ENCODE measurements around the gene PLEKHG4.
A peak's percentile ranks its signal among the peaks of the same experiment; 100 is the strongest.

Gene PLEKHG4

DNA sequence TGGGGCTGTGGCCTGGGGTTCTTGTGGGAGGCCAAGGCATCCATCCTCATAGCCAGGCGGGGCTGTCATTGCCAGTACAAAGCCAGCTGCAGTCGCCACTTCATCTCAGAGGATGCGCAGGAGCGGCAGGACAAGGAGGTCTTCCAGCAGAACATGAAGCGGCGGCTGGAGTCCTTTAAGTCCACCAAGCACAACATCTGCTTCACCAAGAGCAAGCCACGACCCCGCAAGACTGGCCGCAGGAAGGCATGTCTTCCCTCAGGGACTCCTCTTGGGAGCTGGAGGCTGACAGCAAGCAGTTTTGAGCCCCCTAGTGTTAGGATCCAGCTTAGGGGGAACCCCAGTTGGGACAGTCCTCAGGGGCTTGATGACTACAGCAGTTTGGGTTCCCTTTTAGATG is 15.1 kb upstream of the PLEKHG4 start:
- no peak for DNase-seq

- no peak for DNase-seq
These were observed 14.5 kb upstream of the PLEKHG4 start for GRCh38 chr16:67264866-67265265.

DNA sequence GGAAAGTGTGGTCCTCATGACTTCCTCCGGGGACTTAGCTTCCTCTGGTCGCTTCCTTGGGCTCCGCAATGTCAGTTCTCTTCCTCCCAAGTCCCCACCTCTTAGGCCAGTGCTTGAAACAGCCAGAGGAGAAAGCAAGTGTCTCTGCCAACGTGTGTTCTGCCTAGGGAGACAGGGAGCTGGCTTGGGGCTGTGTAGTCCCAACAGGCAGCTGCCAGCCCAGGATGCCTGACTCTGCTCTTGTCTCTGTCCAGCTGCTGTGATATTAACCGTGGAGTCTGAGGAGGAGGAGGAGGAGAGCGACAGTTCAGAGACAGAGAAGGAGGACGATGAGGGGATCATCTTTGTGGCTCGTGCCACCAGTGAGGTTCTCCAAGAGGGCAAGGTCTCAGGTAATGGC is 13.5 kb upstream of the PLEKHG4 start:
- no peak for DNase-seq

DNA sequence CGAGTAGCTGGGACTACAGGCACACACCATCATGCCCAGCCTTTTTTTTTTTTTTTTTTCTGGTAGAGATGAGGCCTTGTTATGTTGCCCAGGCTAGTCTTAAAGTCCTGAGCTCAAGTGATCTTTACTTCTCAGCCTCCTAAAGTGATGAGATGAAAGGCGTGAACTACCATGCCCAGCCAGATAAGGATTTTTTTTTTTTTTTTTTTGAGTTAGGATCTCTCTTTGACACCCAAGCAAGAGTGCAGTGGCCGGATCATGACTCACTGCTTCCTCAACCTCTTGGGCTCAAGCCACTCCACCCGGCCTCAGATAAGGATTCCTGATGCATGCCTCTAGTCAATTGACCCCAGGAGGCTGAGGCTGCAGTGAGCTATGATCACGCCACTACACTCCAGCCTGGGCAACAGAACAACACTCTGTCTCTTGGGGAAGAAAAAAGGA is 11.2 kb upstream of the PLEKHG4 start:
- DNase-seq, result no peak

GRCh38 chr16:67269766-67270165 is 9.6 kb upstream of the PLEKHG4 start:
- no peak for DNase-seq

GRCh38 chr16:67270931-67271338 is 8.4 kb upstream of the PLEKHG4 start:
- DNase-seq, result no peak

GRCh38 chr16:67271446-67271845 is 7.9 kb upstream of the PLEKHG4 start:
- DNase-seq, result no peak

GRCh38 chr16:67275321-67275720 is 4.0 kb upstream of the PLEKHG4 start:
- DNase-seq, result no peak

DNA sequence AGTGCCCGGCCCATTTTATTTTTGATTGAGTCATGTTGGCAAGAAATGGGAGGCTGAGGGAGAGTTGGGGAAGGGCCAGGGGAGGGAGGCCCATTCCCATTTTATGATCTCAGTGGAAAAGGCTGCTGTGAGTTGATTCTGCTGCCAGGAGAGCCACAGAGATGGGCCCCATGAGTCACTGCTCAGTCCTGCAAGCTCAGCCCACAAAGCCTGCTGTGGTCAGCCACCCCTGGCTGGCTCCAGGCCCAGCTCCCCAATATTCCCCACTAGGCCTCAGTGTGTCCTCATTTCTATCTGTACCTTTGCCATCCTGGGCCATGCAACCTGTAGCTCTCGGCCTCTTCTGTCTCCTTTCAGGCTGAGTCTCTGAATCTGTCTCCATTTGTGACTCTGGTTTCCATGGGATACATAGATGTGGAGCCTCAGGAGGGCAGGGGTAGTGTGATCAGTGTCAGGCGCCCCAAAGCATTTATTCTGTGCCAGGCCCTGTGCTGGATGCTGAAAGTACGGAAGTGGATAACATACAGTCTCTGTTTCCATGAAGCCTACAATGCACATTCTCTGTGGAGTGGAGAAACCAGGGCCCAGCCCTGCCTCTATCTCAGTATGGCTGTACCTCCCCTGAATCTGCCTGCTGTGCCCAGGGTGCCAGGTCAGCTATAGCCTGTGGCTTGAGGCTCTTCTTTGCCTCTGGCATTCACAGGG is 1.9 kb upstream of the PLEKHG4 start:
- DNase-seq, result peak; percentile 52

DNA sequence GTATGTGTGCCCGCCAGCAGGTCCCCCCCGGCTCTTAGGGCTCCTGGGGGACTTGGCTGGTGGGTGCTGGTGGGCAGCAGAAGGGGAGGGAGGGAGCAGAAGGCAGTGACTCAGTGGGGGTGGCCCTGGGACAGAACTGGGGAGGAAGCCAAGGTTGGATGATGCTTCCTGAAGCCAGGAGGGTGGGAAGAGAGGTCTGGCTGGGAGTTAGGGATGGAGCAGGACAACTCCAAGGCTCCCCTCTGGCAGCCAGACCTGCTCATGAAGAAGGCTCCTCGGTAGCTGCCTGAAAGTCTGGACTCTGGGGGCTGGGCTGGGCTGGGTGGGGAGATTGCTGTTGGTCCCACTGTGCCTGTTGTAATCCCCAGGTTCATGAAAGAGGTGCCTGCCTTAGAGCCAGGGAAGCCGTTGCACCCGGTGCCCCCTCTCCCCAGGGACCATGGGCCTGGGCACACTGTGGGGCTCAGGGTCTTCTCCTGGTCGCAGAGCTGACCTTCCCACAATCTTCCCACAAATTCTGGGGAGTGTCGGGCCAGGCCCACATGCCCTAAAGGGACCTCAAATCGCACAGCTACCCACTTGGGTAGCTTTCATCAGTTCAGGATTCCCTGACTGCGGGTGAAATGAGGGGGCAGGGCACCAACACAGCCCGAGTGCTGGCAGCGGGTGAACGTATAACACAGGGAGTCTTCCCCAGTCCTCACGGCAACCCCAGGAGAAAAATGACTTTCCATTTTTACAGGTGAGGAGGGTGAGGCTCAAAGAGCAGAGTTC is 1.1 kb upstream of the PLEKHG4 start:
- DNase-seq, result no peak

DNA sequence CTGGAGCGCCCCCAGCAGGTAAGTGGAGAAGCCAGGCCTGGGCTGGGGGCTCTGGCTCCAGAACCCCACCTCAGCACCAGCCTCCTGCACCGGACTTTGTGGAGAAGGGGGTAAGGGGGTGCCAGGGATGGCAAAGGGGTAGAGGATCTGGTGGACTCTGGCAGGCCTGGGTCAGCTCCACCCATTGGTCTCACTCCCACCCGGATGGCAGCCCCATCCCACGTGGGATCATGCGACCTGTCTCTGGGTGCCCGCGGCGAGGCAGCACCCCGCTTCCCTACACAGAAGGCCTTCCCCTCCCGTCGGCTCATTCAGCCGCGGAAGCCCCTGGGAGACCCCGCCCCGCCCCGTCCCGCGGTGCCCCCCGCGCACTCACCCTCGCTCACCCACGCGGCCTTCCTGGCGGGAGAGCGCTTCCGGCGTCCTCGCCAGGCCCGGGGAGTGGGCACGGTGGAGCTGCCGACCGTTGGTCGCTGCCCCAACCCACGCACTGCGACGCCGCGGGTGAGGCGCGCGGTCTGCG is 498 bp upstream of the PLEKHG4 start:
- peak; percentile 74 for DNase-seq

DNA sequence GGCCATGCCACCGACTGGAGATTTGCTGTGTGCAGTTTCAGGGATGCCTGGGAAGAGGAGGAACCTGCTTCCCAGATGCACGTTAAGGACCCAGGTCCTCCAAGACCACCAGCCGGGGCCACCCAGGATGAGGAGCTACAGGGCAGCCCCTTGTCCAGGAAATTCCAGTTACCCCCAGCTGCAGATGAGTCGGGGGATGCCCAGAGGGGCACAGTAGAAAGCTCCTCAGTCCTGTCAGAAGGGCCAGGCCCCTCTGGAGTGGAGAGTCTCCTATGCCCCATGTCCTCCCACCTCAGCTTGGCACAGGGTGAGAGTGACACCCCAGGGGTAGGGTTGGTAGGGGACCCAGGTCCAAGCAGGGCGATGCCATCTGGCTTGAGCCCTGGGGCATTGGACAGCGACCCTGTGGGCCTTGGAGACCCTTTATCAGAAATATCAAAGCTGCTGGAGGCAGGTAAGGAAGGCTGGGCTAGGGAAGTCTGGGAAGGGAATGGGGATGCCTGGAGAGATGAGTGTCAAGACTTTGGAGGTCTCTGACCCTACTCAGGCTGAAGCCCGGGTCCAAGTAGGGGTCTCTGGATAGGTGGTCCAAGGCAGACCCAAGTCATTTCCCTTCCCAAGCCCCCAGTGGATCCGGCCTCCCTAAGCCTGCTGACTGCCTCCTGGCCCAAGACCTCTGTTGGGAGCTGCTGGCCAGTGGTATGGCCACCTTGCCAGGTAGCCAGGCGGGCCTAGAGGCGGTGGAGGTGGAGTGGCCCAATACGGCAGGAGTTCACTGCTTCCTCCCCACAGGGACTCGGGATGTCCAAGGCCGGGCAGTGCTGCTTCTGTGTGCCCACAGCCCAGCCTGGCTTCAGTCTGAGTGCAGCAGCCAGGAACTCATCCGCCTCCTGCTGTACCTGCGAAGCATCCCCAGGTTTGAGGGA is 1.0 kb downstream of the PLEKHG4 start:
- no peak for DNase-seq

GRCh38 chr16:67281536-67282446 is 2.5 kb downstream of the PLEKHG4 start:
- DNase-seq, result no peak

DNA sequence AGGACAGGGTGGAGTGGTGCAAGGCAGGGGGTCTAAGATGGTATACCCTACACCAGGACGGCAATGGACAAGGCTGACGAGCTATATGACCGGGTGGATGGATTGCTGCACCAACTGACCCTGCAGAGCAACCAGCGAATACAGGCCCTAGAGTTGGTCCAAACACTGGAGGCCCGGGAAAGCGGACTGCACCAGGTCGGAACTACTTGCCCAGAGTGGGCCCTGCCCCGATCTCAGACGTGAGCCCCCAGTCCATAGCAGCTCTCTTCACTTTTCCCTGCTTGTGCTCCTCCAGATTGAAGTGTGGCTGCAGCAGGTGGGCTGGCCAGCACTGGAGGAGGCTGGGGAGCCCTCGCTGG is 3.1 kb downstream of the PLEKHG4 start:
- no peak for DNase-seq

GRCh38 chr16:67283039-67283825 is 3.9 kb downstream of the PLEKHG4 start:
- DNase-seq, result no peak

- no peak for DNase-seq
These were observed 4.7 kb downstream of the PLEKHG4 start for GRCh38 chr16:67283826-67284555.

DNA sequence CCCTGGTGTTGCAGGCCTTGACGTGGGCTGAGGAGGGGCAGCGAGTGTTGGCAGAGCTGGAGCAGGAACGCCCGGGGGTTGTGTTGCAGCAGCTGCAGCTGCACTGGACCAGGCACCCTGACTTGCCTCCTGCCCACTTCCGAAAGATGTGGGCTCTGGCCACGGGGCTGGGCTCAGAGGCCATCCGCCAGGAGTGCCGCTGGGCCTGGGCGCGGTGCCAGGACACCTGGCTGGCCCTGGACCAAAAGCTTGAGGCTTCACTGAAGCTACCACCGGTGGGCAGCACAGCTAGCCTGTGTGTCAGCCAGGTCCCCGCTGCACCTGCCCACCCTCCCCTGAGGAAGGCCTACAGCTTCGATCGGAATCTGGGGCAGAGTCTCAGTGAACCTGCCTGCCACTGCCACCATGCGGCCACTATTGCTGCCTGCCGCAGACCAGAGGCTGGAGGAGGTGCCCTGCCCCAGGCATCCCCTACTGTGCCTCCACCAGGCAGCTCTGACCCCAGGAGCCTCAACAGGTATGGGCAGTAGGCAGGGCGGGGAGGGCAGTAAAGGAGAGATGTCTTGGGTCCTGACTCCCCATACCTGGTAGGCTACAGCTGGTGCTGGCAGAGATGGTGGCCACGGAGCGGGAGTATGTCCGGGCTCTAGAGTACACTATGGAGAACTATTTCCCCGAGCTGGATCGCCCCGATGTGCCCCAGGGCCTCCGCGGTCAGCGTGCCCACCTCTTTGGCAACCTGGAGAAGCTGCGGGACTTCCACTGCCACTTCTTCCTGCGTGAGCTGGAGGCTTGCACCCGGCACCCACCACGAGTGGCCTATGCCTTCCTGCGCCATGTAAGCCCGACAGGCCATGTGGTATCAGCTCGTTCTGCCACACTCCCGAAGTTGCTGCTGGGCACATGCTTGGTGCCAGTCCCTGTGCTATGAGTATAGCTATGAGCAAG is 5.6 kb downstream of the PLEKHG4 start:
- DNase-seq, result no peak

DNA sequence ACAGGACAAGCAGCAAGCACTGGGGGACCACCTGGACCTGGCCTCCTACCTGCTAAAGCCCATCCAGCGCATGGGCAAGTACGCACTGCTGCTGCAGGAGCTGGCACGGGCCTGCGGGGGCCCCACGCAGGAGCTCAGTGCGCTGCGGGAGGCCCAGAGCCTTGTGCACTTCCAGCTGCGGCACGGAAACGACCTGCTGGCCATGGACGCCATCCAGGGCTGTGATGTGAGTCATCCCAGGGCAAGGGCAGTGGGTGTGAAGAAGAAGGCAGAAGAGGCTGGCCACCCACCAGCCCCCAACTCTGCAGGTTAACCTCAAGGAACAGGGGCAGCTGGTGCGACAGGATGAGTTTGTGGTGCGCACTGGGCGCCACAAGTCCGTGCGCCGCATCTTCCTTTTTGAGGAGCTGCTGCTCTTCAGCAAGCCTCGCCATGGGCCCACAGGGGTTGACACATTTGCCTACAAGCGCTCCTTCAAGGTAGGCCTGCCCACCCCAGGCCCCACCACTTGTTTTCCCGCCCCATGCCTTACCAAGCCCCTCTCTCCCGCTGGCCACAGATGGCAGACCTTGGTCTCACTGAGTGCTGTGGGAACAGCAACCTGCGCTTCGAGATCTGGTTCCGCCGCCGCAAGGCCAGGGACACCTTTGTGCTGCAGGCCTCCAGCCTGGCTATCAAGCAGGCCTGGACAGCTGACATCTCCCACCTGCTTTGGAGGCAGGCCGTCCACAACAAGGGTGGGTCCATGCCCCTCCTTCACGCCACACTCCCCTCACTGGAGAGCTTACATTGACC is 7.3 kb downstream of the PLEKHG4 start:
- DNase-seq, result no peak

Data from activated CD4-positive, alpha-beta T cell treated with anti-CD3 and anti-CD28 coated beads for 48 hours (primary cell).